HPDE6-E6E7 (cell line): ENCODE results near the gene OR52E2.
"Not testable (repeated sequence)": the region's sequence is repeated elsewhere in the genome, so short reads cannot be mapped to it uniquely, and the experiment has no call there.

Experiments
- DNase-seq: peaks from one replicate; pipeline ENCODE4 v3.0.0; 2011; ENCODE audit warnings: missing footprints; ENCODE audit errors: extremely low spot score

OR52E2 gene

DNA sequence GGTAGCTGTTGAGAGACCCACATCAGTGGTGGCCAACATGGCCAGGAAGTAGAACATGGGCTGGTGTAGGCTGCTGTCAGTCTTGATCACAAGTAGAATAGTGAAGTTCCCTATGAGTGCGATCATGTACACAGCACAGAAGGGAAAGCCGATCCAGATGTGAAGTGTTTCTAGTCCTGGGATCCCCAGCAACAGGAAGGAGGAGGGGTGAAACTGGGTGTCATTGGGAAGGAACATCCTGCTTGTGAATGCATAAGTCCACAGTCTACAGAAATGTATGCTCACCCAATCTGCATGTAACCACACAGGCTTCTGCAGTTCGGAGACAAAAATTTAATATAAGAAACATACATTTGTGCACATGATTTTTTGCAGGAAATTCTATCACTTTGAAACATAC lies at the start of gene OR52E2:
Gene OR52E2 (minus strand): TSS at position 237 of the 400 bp plus-strand sequence. CDS start 0 bp downstream, at position 237.
- DNase-seq = no peak

- no peak for DNase-seq
These were observed 47.9 kb upstream of the OR52E2 start for GRCh38 chr11:5107285-5107684.

- no peak for DNase-seq
These were observed 43.6 kb upstream of the OR52E2 start for GRCh38 chr11:5103066-5103465.

- no peak for DNase-seq
These were observed 42.8 kb upstream of the OR52E2 start for GRCh38 chr11:5102246-5102645.

- no peak for DNase-seq
These were observed 36.6 kb upstream of the OR52E2 start for GRCh38 chr11:5096011-5096410.

DNA sequence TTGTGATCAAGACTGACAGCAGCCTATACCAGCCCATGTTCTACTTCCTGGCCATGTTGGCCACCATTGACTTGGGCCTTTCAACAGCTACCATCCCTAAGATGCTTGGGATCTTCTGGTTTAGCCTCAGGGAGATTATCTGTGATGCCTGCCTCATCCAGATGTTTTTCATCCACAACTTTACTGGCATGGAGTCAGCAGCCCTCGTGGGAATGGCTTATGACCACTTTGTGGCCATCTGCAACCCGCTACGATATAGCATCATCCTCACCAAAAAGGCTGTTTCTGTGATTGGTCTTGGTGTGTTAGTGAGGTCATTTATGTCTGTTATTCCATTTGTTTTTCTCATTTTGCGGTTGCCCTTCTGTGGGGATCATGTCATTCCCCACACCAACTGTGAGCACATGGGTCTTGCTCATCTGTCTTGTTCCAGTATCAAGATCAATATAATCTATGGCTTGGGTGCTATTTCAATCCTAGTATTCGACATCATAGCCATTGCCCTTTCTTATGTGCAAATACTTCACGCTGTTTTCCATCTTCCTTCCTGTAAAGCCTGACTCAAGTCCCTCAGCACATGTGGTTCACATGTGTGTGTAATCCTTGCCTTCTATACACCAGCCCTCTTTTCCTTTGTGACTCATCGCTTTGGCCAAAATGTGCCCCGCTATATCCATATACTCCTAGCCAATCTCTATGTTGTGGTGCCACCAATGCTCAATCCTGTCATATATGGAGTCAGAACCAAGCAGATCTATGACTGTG lies 33.6 kb upstream of the OR52E2 start:
- no peak for DNase-seq

DNA sequence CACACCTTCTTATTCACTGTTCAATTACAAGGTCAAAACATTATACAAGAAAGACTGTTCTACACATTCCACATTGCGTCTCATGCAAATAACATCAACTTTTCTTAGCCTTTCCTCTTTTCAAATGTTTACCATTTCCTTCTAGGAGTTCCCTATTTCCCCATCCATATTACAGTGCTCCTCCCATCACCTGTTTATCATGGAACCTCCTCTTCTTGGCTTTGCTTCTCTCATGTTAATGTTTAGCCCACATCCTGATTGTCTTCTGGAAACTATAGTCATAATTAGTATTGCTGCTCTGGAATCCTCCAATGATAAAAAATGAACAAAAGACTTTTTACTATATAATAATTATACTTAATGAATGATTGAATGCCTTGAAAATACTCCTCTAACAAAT lies 31.2 kb upstream of the OR52E2 start:
- no peak for DNase-seq

- no peak for DNase-seq
These were observed 29.1 kb upstream of the OR52E2 start for GRCh38 chr11:5088556-5088955.

GRCh38 chr11:5083602-5084001 lies 24.2 kb upstream of the OR52E2 start:
- DNase-seq = no peak

DNA sequence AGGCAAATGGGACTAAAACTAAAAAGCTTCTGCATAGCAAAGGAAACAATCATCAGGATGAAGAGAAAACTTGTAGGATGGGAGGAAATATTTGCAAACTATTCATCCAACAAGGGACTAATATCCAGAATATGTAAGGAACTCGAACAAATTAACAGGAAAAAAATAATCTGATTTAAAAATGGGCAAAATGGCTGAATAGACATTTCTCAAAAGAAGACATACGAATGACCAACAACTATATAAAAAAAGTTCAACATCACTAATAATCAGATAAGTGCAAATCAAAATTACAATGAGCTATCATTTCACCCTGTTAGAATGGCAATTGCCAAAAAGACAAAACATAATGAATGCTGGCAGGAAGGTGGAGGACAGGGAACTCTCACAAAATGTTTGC lies 22.0 kb upstream of the OR52E2 start:
- no peak for DNase-seq

- DNase-seq = no peak
These were observed 12.4 kb upstream of the OR52E2 start for GRCh38 chr11:5071799-5072198.

DNA sequence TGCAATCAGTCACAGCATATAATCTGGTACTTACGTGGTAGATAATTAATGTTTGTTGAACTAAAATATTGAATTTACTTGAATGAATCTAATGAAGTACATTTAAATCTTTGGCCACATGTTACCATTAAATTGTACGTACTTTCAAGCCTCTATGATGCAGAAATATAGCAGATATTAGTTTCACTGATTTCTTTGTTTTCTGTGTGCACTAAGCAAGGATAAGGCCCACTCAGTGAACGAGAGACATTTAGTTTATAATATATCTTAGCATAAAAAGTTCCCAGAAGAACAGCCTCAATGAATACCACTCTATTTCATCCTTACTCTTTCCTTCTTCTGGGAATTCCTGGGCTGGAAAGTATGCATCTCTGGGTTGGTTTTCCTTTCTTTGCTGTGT lies 9.8 kb upstream of the OR52E2 start, which contains the start of gene OR52E1:
Gene OR52E1 (plus strand): TSS at position 301 of the 400 bp plus-strand sequence.
- no peak for DNase-seq

DNA sequence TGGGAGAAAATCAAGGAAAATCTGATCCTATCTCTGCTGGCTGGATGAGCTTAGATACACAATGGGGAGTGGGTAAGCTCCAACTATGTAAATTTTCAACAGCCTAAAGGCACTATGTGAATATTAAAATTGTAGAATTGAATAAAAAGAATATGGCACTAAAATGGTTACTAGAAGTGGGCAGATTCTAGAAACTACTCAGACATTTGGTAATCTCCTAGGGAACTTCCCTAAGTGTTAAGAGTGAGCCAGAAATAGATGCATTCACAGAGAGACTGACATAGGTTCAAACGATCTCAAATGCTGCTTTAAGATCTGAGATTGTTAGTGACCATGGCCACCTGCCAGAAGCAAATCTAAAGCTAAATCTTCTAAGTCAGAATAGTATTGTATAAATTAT lies 5.6 kb upstream of the OR52E2 start:
- DNase-seq = no peak

DNA sequence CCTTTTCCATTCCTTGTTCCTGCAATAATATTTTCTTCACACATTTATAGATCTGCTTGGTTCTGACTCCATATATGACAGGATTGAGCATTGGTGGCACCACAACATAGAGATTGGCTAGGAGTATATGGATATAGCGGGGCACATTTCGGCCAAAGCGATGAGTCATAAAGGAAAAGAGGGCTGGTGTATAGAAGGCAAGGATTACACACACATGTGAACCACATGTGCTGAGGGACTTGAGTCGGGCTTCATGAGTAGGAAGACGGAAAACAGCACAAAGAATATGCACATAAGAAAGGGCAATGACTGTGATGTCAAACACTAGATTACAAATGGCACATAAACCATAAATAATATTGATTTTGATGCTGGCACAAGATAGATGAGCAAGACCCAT lies 748 bp downstream of the OR52E2 start:
- not testable (repeated sequence) for DNase-seq

GRCh38 chr11:5046754-5047330 lies 12.6 kb downstream of the OR52E2 start:
- DNase-seq = no peak

DNA sequence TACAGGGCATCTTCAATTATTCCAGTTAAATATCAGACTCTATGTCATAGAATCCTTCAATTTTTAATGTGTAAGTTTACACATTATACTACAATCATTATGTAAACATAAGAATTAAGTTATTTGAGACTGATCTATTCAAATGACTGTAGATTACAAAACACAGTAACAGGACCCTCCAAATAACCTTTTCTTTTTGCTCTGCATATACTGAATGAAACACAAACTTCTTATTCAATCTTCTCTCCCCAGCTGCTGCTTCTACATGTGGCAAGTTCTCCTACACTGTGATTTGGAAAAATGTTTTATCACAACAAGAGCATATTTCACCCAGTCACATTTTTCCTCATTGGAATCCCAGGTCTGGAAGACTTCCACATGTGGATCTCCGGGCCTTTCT lies 13.2 kb downstream of the OR52E2 start, which contains the start of gene OR52J3:
Gene OR52J3 (plus strand): TSS at position 301 of the 400 bp plus-strand sequence. CDS start 0 bp downstream, at position 301.
- DNase-seq = no peak

DNA sequence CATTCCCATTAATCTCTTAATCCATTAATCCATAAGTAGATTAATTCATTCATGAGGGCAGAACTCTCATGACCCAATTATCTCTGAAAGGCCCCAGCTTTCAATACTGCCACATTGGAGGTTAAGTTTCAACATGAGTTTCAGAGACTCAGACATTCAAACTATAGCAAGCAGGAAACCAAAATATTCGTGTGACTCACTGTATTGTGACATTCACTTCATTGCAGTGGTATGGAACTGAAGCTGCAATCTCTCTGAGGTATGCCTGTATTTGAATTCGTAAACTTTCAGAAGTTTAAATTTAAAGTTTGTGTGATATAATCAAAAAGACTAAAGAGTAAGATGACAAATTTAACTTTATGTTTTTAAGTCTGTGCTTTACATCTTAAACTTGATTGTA lies 16.0 kb downstream of the OR52E2 start:
- DNase-seq = no peak

DNA sequence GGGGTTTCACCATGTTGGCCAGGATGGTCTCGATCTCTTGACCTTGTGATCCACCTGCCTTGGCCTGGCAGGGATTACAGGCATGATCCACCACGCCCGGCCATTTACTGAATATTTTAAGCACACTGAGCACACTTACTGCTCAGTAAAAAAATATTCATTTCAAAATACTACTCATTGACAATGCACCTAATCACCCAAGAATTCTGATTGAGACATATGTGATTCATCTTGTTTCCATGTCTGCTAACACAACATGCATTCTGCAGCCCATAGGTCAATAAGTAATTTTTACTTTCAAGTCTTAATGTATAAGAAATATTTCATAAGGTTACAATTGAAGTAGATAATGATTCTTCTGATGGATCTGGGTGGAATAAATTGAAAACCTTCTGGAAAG lies 17.3 kb downstream of the OR52E2 start:
- no peak for DNase-seq

DNA sequence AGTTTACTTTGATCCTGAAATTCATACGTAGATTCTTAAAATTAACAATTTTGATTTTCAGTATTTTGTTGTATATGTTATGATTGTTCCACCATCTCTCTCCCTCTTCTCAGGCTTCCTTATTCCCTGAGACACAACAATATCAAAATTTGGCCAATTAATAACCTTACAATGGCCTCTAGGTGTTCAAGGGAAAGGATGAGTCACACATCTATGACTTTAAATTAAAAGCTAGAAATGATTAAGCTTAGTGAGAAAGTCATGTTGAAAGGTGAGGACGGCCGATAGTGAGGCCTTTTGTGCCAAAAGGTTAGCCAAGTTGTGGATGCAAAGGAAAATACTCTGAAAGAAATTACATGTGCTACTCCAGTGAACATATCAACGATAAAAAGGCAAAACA lies 18.6 kb downstream of the OR52E2 start:
- DNase-seq = no peak

GRCh38 chr11:5038341-5038740 lies 21.1 kb downstream of the OR52E2 start:
- DNase-seq = no peak

DNA sequence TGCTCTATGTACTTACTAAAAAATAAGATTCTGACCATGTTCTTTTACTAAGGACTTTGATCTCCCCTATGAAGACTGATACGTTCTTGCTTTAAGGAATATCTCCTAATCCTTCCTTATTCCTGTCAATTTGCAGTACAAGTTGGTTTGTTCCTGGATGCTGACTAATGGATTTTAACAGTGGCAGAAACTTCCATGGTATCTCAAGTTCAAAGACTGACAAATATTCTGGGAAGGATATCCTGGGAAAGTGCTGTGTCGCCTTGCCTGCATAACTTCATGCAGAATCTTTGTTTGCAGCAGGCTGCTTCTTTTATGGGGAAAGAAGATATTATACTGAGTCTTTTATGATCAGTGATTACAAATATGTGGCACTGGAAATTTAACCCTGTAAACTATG lies 21.5 kb downstream of the OR52E2 start:
- DNase-seq = no peak

- DNase-seq = no peak
These were observed 22.8 kb downstream of the OR52E2 start for GRCh38 chr11:5036669-5037068.

- DNase-seq = no peak
These were observed 37.4 kb downstream of the OR52E2 start for GRCh38 chr11:5021996-5022395.
